K562 (cell line): ENCODE results near the gene PIAS3. TPM values are rescaled to one million over a fixed set of nuclear protein-coding genes. Genes with fewer than 3 reads are reported as not detected.
A peak's percentile ranks its signal among the peaks of the same experiment; 100 is the strongest.

Source experiments
- CBFB ChIP-seq: sonication (generic); formaldehyde crosslinking; IDR thresholded peaks from 2 replicates; pipeline ENCODE4 v1.4.0; 2020; ENCODE audit warnings: mild to moderate bottlenecking, missing genetic modification reagents
- E2F1 ChIP-seq: sonication (generic); formaldehyde crosslinking; IDR thresholded peaks from 2 replicates; pipeline ENCODE4 v1.8.1; 2023; ENCODE audit warnings: mild to moderate bottlenecking, missing genetic modification reagents, moderate library complexity
- ETV6 ChIP-seq, 3 experiments: fragments of 150-350 bp in 1 of 3; sonication (generic) in 1 of 3; formaldehyde crosslinking in 1 of 3; IDR thresholded peaks; 2 replicates each; pipeline versions ENCODE4 v1.6.1 to v1.8.0; 2014 to 2022; ENCODE audit warnings: borderline replicate concordance in 2 of 3, low read depth in 2 of 3, antibody characterized with exemption in 1 of 3, low read length in 1 of 3, mild to moderate bottlenecking in 1 of 3, missing genetic modification reagents in 1 of 3
- HNRNPH1 ChIP-seq: fragments of 200-400 bp; formaldehyde crosslinking; optimal IDR thresholded peaks from 2 replicates; pipeline ENCODE3; 2017; ENCODE audit warnings: low read depth, mild to moderate bottlenecking, low read length, moderate library complexity
- IFI16 ChIP-seq: fragments of 250-450 bp; sonication (Bioruptor Pico); IDR thresholded peaks from 2 replicates; pipeline ENCODE4 v2.1.2; 2022; ENCODE audit warnings: mild to moderate bottlenecking, inconsistent platforms
- KDM5B ChIP-seq: fragments of 200-600 bp; sonication (generic); IDR thresholded peaks from 2 replicates; pipeline ENCODE4 v1.6.1; 2012; ENCODE audit warnings: low read depth, mild to moderate bottlenecking, moderate library complexity, low read length, control low read depth, inconsistent platforms; ENCODE audit not compliant: insufficient replicate concordance
- MCM2 ChIP-seq: fragments of 450-650 bp; IDR thresholded peaks from 2 replicates; pipeline ENCODE4 v1.6.1; 2017; ENCODE audit warnings: low read depth, mild to moderate bottlenecking
- MXI1 ChIP-seq: IDR thresholded peaks from 2 replicates; pipeline ENCODE4 v1.6.1; 2011; ENCODE audit warnings: low read depth, mild to moderate bottlenecking, improper control_type of control experiment, low read length
- MYC ChIP-seq, 2 experiments: fragments of 250-450 bp in 1 of 2; sonication (Bioruptor Pico) in 1 of 2; IDR thresholded peaks; 2 replicates each; pipeline versions ENCODE4 v1.5.1 to v1.6.1; 2012 to 2021; ENCODE audit warnings: low read depth in 2 of 2, borderline replicate concordance in 1 of 2, improper control_type of control experiment in 1 of 2, low read length in 1 of 2, mild to moderate bottlenecking in 1 of 2, moderate library complexity in 1 of 2
- NONO ChIP-seq, 2 experiments: fragments of 200-400 bp in 1 of 2; fragments of 450-650 bp in 1 of 2; formaldehyde crosslinking in 1 of 2; IDR thresholded peaks; 2 replicates each; pipeline ENCODE4 v1.6.1; 2017; ENCODE audit warnings: low read depth in 2 of 2, mild to moderate bottlenecking in 2 of 2, moderate library complexity in 2 of 2, low read length in 1 of 2
- NR4A1 ChIP-seq, 2 experiments: fragments of 250-450 bp in 1 of 2; fragments of 450-650 bp in 1 of 2; sonication (Bioruptor Pico) in 1 of 2; IDR thresholded peaks; 2 replicates each; pipeline versions ENCODE4 v1.4.0 to v1.6.1; 2016 to 2020; ENCODE audit warnings: mild to moderate bottlenecking in 2 of 2, missing compliant biosample characterization in 1 of 2, missing genetic modification characterization in 1 of 2, moderate library complexity in 1 of 2
- PHF20 ChIP-seq: fragments of 450-650 bp; IDR thresholded peaks from 2 replicates; pipeline ENCODE4 v1.6.1; 2018; ENCODE audit not compliant: partially characterized antibody
- PHF21A ChIP-seq: fragments of 450-650 bp; IDR thresholded peaks from 2 replicates; pipeline ENCODE4 v1.6.1; 2017; ENCODE audit warnings: low read depth, borderline replicate concordance
- RERE ChIP-seq: sonication (generic); formaldehyde crosslinking; IDR thresholded peaks from 2 replicates; pipeline ENCODE4 v1.8.0; 2023; ENCODE audit warnings: missing genetic modification reagents, mild to moderate bottlenecking, borderline replicate concordance
- SLC30A9 ChIP-seq: fragments of 250-450 bp; sonication (Bioruptor Pico); IDR thresholded peaks from 2 replicates; pipeline ENCODE4 v1.8.0; 2022; ENCODE audit warnings: mild to moderate bottlenecking, moderate library complexity
- SOX6 ChIP-seq: fragments of 450-650 bp; IDR thresholded peaks from 2 replicates; pipeline ENCODE4 v1.6.1; 2014; ENCODE audit warnings: mild to moderate bottlenecking
- ZEB2 ChIP-seq: fragments of 450-650 bp; IDR thresholded peaks from 2 replicates; pipeline ENCODE4 v1.6.1; 2016
- polyA plus RNA-seq, 8 experiments: library from polyadenylated mRNA; depleted of rRNA in 4 of 8; stranded (reverse) in 5 of 8; unstranded in 3 of 8; fragments of >200 nt; fragmentation: Nextera tagmentation in 2 of 8; fragmentation: Illumina TruSeq in 1 of 8; extraction: Ambion mirVana in 2 of 8; extraction: Trizol in 1 of 8; gene quantifications; 2 replicates each; pipeline versions ENCODE4 v1.2.1 to v1.2.3, GENCODE V29; 2011 to 2014; ENCODE audit warnings: inconsistent platforms in 1 of 8, missing spikeins in 1 of 8
- total RNA-seq, 7 experiments: library from RNA; depleted of rRNA in 6 of 7; stranded (reverse); fragments of >200 nt in 6 of 7; fragmentation: Illumina TruSeq in 2 of 7; extraction: Trizol in 2 of 7; gene quantifications; 2 replicates each; pipeline versions ENCODE4 v1.2.1 to v1.2.3, GENCODE V29; 2011 to 2021; ENCODE audit warnings: low replicate concordance in 1 of 7
- TF ChIP-seq, protein P1 (sequence below): fragments of 250-450 bp; sonication (Bioruptor Pico); IDR thresholded peaks from 2 replicates; pipeline ENCODE4 v1.9.0; 2021; ENCODE audit warnings: mild to moderate bottlenecking

Gene PIAS3
- total and polyA plus RNA-seq, 9 of the 15 experiments (the other 6 are each of a cell fraction or from before 2014, with no cell fraction given): 1.1 to 25.6 (median 7.9) TPM

GRCh38 chr1:145823565-145824498 is 35.0 kb downstream of the PIAS3 start, which contains the start of the genes POLR3C and RNF115 (continued):
- TF ChIP-seq SOX6 (peak; percentile 64; the same call in 1 of the 2 replicates), CBFB (CRISPR knock-in tag) (no peak), NONO (IDR thresholded peaks at IDR 0.05; ENCODE audit: low read depth in 2 of 2, low read length in 1 of 2) (peak; percentile 75 to 84; a peak in 3 of 4 replicates), KDM5B (peak; percentile 85), HNRNPH1 (no peak), ZEB2 (no peak), SLC30A9 (no peak), MXI1 (no peak), MCM2 (no peak), MYC (IDR thresholded peaks at IDR 0.05; ENCODE audit: low read depth, low read length) (peak; percentile 96), MYC (CRISPR knock-in tag; IDR thresholded peaks at IDR 0.05; ENCODE audit: borderline replicate concordance, low read depth) (peak; percentile 84; the same call in 1 of the 2 replicates), E2F1 (peak; percentile 80; the same call in 1 of the 2 replicates), NR4A1 (CRISPR knock-in tag; IDR thresholded peaks at IDR 0.05) (no peak), NR4A1 (tag; IDR thresholded peaks at IDR 0.05) (peak; percentile 66; the same call in 1 of the 2 replicates), ETV6 (IDR thresholded peaks at IDR 0.05; ENCODE audit: borderline replicate concordance in 1 of 2, low read depth in 2 of 2, low read length in 1 of 2) (no peak), ETV6 (CRISPR knock-in tag; IDR thresholded peaks at IDR 0.05; ENCODE audit: borderline replicate concordance) (peak; percentile 29; the same call in 1 of the 2 replicates), PHF21A (no peak), IFI16 (CRISPR knock-in tag) (no peak), RERE (CRISPR knock-in tag) (0 out of 2 replicates have a peak, but pooled peaks have one; percentile 45), PHF20 (peak; percentile 54)
- TF ChIP-seq, protein P1, sequence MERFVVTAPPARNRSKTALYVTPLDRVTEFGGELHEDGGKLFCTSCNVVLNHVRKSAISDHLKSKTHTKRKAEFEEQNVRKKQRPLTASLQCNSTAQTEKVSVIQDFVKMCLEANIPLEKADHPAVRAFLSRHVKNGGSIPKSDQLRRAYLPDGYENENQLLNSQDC: no peak; the same call in 1 of the 2 replicates
